ENCODE results near the gene PHRF1. TPM values are rescaled to one million over a fixed set of nuclear protein-coding genes. Genes with fewer than 3 reads are reported as not detected.
"Not testable (repeated sequence)": the region's sequence is repeated elsewhere in the genome, so short reads cannot be mapped to it uniquely, and the experiment has no call there.

PHRF1 gene
- total RNA-seq, 6 donors from 2014 or later, result 25.7 to 93.2 (median 37.9) TPM

DNA sequence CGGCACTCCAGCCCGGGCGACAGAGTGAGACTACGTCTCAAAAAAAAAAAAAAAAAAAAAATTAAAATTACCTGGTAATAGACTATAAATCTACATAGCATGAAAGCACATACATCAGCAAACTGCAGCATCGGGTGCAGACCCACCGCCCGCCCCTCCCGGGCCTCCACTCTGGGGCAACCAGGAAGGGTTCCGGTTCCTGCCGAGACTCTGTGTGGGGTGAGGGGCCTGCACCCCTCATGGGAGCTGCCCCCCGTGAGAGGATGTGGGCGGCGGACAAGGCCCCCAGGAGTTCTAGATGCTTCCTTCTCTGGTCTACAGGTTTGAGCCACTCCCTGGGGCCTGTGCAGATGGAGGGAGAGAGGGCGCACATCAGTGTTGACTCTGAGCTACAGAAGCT lies 69.9 kb downstream of the PHRF1 start:
- H3K4me1 ChIP-seq, result no peaks in the 10 kb centered on the region
- no peak overlapping the region for H3K4me3 ChIP-seq
- 80 to 91% methylated on average over 13 to 14 of the region's 14 CpGs for WGBS, 2 donors
- peaks cover 6 to 34% (median 20%) of the 10 kb centered on the region in 4 donors for H3K36me3 ChIP-seq
- H3K9me3 ChIP-seq, result no peaks in the 10 kb centered on the region
- DNase-seq (no peak), ATAC-seq (ENCODE audit: low FRiP score in 2 of 2) (no peak)
- no peak for TF ChIP-seq EP300 (IDR thresholded peaks at IDR 0.05)
- TF ChIP-seq, protein P1, sequence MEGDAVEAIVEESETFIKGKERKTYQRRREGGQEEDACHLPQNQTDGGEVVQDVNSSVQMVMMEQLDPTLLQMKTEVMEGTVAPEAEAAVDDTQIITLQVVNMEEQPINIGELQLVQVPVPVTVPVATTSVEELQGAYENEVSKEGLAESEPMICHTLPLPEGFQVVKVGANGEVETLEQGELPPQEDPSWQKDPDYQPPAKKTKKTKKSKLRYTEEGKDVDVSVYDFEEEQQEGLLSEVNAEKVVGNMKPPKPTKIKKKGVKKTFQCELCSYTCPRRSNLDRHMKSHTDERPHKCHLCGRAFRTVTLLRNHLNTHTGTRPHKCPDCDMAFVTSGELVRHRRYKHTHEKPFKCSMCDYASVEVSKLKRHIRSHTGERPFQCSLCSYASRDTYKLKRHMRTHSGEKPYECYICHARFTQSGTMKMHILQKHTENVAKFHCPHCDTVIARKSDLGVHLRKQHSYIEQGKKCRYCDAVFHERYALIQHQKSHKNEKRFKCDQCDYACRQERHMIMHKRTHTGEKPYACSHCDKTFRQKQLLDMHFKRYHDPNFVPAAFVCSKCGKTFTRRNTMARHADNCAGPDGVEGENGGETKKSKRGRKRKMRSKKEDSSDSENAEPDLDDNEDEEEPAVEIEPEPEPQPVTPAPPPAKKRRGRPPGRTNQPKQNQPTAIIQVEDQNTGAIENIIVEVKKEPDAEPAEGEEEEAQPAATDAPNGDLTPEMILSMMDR (IDR thresholded peaks at IDR 0.05), result no peak
- no peak for TF ChIP-seq POLR2A (IDR thresholded peaks at IDR 0.05)
- TF ChIP-seq POLR2AphosphoS5 (IDR thresholded peaks at IDR 0.05), result no peak
- H3K27me3 ChIP-seq, result no peaks in the 10 kb centered on the region
- H3K27ac ChIP-seq, result no peak overlapping the region

DNA sequence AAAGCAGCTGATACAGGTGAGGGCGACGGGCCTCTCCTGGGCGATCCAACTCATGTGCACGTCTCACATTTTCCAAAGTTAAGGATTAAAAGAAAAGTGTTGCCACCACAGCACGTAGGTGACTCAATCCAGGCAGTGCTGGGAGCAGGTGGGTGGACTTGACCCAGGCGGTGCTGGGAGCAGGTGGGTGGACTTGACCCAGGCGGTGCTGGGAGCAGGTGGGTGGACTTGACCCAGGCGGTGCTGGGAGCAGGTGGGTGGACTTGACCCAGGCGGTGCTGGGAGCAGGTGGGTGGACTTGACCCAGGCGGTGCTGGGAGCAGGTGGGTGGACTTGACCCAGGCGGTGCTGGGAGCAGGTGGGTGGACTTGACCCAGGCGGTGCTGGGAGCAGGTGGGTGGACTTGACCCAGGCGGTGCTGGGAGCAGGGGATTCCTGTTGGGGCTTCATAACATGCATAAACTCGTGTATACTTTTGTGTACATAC lies 71.4 kb downstream of the PHRF1 start:
- 89 to 92% methylated on average over 9 to 10 of the region's 14 CpGs for whole genome bisulfite sequencing, 2 donors
- H3K27ac ChIP-seq; H3K4me3 ChIP-seq; DNase-seq; H3K27me3 ChIP-seq; H3K9me3 ChIP-seq; ATAC-seq (ENCODE audit: low FRiP score in 2 of 2); H3K4me1 ChIP-seq: not testable (repeated sequence)
- peaks cover 6 to 27% (median 20%) of the 10 kb centered on the region in 4 donors for H3K36me3 ChIP-seq

DNA sequence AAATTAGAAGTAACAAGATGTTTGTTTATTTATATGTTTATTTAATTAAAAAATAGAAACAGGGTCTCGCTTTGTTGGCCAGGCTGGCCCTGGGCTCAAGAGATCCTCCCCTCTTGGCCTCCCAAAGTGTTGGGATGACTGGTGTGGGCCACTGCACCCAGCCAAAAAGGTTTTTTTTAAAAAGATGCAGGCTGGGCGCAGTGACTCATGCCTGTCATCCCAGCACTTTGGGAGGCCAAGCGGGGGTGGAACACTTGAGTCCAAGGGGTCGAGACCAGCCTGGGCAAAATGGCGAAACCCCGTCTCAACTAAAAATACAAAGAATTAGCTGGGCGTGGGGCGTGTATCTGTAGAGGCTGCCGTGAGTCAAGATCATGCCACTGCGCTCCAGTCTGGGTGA lies 74.2 kb downstream of the PHRF1 start:
- Histone ChIP-seq H3K27me3 (no peaks in the 10 kb centered on the region), H3K36me3 (peaks cover 0 to 22% (median 7%) of the 10 kb centered on the region in 4 donors), H3K4me1 (peaks cover 0 to 5% (median 0%) of the 10 kb centered on the region in 4 donors), H3K27ac (no peak overlapping the region), H3K9me3 (no peaks in the 10 kb centered on the region), H3K4me3 (no peak overlapping the region)
- ATAC-seq (ENCODE audit: low FRiP score in 2 of 2) (no peak), DNase-seq (no peak)
- TF ChIP-seq POLR2AphosphoS5 (IDR thresholded peaks at IDR 0.05) (no peak), EP300 (IDR thresholded peaks at IDR 0.05) (no peak), POLR2A (IDR thresholded peaks at IDR 0.05) (no peak)
- TF ChIP-seq, protein P1 (IDR thresholded peaks at IDR 0.05), result no peak
- 96 to 98% methylated on average over 10 of the region's 10 CpGs for WGBS, 2 donors

DNA sequence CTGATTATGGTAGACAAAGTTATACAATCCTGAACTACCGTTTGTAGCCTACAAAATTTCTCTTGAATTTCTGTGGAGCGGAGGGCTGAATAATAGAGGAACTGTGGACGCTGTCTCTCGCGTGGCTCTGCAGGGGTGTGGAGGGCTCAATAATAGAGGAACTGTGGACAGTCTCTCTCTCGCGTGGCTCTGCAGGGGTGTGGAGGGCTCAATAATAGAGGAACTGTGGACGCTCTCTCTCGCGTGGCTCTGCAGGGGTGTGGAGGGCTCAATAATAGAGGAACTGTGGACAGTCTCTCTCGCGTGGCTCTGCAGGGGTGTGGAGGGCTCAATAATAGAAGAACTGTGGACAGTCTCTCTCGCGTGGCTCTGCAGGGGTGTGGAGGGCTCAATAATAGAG lies 76.9 kb downstream of the PHRF1 start:
- peaks cover 0 to 25% (median 10%) of the 10 kb centered on the region in 4 donors for H3K36me3 ChIP-seq
- not testable (repeated sequence) for H3K4me3 ChIP-seq
- WGBS, 2 donors, result 68 to 86% methylated on average over 14 of the region's 14 CpGs

DNA sequence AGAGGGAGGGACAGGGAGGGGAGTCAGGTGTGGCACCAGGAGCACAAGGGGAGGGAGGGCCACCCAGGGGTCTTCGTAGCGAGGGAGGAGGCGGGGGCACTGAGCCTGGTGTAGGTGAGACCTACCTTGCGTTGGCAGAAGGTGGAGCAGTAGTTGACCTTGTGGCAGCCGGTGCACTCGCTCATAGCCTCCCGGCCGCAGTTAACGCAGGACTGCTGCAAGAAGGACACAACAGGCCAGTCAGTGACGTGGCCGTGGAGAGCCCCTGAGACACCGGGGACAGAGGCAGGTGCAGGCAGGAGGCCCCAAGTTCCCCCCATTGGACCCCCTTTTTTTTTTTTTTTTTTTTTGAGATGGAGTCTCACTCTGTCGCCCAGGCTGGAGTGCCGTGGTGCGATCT lies 77.6 kb downstream of the PHRF1 start:
- TF ChIP-seq POLR2A (IDR thresholded peaks at IDR 0.05) (no peak), EP300 (IDR thresholded peaks at IDR 0.05) (no peak), POLR2AphosphoS5 (IDR thresholded peaks at IDR 0.05) (no peak)
- TF ChIP-seq, protein P1 (IDR thresholded peaks at IDR 0.05), result no peak

More for the DNA sequence above, 76.9 kb downstream of the PHRF1 start:
- not testable (repeated sequence) for H3K4me1 ChIP-seq; ATAC-seq (ENCODE audit: low FRiP score in 2 of 2); H3K9me3 ChIP-seq; H3K27ac ChIP-seq; H3K27me3 ChIP-seq; DNase-seq

DNA sequence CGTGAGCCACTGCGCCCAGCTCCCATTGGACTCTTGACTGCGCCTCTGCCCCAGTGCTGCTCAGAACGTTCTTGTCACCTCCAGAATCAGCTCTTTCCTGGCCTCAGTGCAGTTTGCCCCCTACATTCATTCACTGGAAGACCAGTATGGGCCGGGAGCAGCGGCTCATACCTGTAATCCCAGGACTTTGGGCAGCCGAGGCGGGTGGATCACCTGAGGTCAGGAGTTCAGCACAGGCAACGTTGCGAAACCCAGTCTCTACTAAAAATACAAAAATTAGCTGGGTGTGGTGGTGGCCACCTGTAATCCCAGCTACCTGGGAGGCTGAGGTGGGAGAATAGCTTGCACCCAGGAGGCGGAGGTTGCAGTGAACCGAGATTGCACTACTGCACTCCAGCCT lies 78.2 kb downstream of the PHRF1 start:
- peaks cover 0 to 37% (median 17%) of the 10 kb centered on the region in 4 donors for H3K36me3 ChIP-seq
- WGBS, 2 donors, result 89 to 97% methylated on average over 12 of the region's 12 CpGs
- not testable (repeated sequence) for H3K27me3 ChIP-seq; ATAC-seq (ENCODE audit: low FRiP score in 2 of 2); H3K27ac ChIP-seq; H3K9me3 ChIP-seq; H3K4me3 ChIP-seq; H3K4me1 ChIP-seq; DNase-seq

More for the DNA sequence above, 77.6 kb downstream of the PHRF1 start:
- Histone ChIP-seq H3K27ac (no peak overlapping the region), H3K9me3 (no peaks in the 10 kb centered on the region), H3K4me1 (peaks cover 0 to 5% (median 0%) of the 10 kb centered on the region in 4 donors), H3K4me3 (no peak overlapping the region), H3K27me3 (no peaks in the 10 kb centered on the region), H3K36me3 (peaks cover 0 to 32% (median 14%) of the 10 kb centered on the region in 4 donors)
- 93 to 95% methylated on average over 12 to 15 of the region's 15 CpGs for WGBS, 2 donors
- DNase-seq, result no peak
- peak; percentile 13 to 24 for ATAC-seq (ENCODE audit: low FRiP score in 2 of 2)

All from upper lobe of left lung (tissue), 6 donors.